ENCODE results near the gene GALNT13. TPM values are rescaled to one million over a fixed set of nuclear protein-coding genes. Genes with fewer than 3 reads are reported as not detected.

GALNT13 gene
- total and polyA plus RNA-seq, 2 donors from 2014 or later: 0.57 TPM; not detected in 1

DNA sequence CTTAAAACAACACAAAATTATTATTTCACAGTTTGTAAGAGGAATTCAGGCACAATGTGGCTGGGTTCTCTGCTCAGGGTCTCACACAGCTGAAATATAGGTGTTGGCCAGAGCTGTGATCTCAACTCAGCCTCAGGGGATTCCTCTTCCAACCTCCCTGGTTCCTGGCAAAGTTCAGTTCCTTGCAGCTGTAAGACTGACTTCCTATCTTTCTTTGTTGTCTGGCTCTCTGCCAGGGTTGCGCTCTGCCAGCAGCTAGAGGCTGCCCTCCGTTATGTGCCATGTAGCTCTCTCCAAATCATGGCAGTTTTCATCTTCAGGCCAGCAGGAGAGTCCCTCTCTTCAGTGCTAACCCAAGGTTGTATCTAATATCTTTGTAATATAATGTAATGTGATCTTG, 554.3 kb downstream of the GALNT13 start:
- intact Hi-C loops (cut with DNase I): no loop called here
- FAIRE-seq: no peak

DNA sequence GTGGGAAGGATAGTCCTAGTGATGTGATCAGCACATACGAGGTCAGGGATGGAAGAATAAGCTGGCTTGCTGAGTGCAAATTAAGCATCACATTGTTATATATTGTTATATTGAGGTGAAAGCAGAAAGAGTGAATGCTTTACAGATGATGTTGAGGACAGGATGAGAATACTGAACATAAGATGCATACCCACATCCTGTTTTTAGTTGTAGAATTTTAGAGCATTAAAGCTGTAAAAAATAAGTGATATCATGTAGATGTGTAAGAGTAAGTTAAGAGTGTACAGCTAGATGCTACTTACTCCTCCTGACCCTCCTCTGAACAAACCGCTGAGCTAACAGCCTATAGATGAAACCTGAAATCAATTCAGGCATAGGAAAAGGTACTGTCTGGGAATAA, 555.7 kb downstream of the GALNT13 start:
- Histone ChIP-seq H3K36me3 (ENCODE audit: control insufficient read depth in 2 of 3, insufficient read depth in 3 of 3, low read length in 3 of 3) (no peaks in the 10 kb centered on the region), H3K27ac (ENCODE audit: low read depth in 2 of 2, low read length in 2 of 2) (no peak overlapping the region), H3K4me1 (ENCODE audit: control insufficient read depth in 2 of 3, insufficient read depth in 2 of 3, low read depth in 1 of 3, low read length in 3 of 3) (no peaks in the 10 kb centered on the region), H3K9me3 (ENCODE audit: control insufficient read depth in 2 of 3, insufficient read depth in 1 of 3, low read length in 3 of 3) (no peaks in the 10 kb centered on the region), H3K4me3 (ENCODE audit: low read length in 3 of 3) (no peak overlapping the region), H3K9ac (ENCODE audit: low read length in 3 of 3) (no peak overlapping the region), H3K27me3 (ENCODE audit: control insufficient read depth, insufficient read depth, low read length) (no peaks in the 10 kb centered on the region)
- FAIRE-seq: no peak
- intact Hi-C loops (cut with DNase I): no loop called here
- no peak for DNase-seq
- TF ChIP-seq CTCF (IDR thresholded peaks at IDR 0.05; ENCODE audit: borderline replicate concordance, extremely low read depth, insufficient read depth): no peak

More for the DNA sequence above, 554.3 kb downstream of the GALNT13 start:
- no peaks in the 10 kb centered on the region for H3K9me3 ChIP-seq (ENCODE audit: control insufficient read depth in 2 of 3, insufficient read depth in 1 of 3, low read length in 3 of 3)
- no peaks in the 10 kb centered on the region for H3K36me3 ChIP-seq (ENCODE audit: control insufficient read depth in 2 of 3, insufficient read depth in 3 of 3, low read length in 3 of 3)
- peak in 1 of 5 donors; percentile 14 for DNase-seq
- no peak overlapping the region for H3K9ac ChIP-seq (ENCODE audit: low read length in 3 of 3)
- TF ChIP-seq CTCF (IDR thresholded peaks at IDR 0.05; ENCODE audit: borderline replicate concordance, extremely low read depth, insufficient read depth): no peak
- H3K27me3 ChIP-seq (ENCODE audit: control insufficient read depth, insufficient read depth, low read length): no peaks in the 10 kb centered on the region
- no peak overlapping the region for H3K27ac ChIP-seq (ENCODE audit: low read depth in 2 of 2, low read length in 2 of 2)
- H3K4me3 ChIP-seq (ENCODE audit: low read length in 3 of 3): no peak overlapping the region
- H3K4me1 ChIP-seq (ENCODE audit: control insufficient read depth in 2 of 3, insufficient read depth in 2 of 3, low read depth in 1 of 3, low read length in 3 of 3): no peaks in the 10 kb centered on the region

DNA sequence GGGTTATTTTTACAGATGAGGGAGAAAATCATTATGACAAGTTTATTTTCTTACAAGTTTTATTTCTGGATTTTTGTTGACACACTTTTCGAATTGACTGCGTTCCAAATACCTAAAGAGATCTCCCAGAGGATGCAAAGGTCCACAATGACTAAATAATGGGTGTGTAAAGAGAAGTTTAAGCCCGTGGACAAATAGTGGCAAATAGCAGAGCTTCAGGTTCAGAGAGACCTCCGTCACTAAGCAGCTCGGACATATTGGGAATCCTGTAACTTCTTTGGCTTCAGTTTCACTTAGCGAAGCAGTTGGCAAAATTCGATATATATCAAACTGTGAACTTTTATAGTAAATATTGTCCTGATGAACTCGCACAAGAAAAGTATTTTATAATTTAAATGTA, 556.3 kb downstream of the GALNT13 start:
- intact Hi-C loops (cut with DNase I): no loop called here
- no peak for FAIRE-seq
- Histone ChIP-seq H3K27ac (ENCODE audit: low read depth in 2 of 2, low read length in 2 of 2) (no peak overlapping the region), H3K9me3 (ENCODE audit: control insufficient read depth in 2 of 3, insufficient read depth in 1 of 3, low read length in 3 of 3) (no peaks in the 10 kb centered on the region), H3K36me3 (ENCODE audit: control insufficient read depth in 2 of 3, insufficient read depth in 3 of 3, low read length in 3 of 3) (no peaks in the 10 kb centered on the region), H3K4me3 (ENCODE audit: low read length in 3 of 3) (no peak overlapping the region), H3K27me3 (ENCODE audit: control insufficient read depth, insufficient read depth, low read length) (no peaks in the 10 kb centered on the region), H3K9ac (ENCODE audit: low read length in 3 of 3) (no peak overlapping the region), H3K4me1 (ENCODE audit: control insufficient read depth in 2 of 3, insufficient read depth in 2 of 3, low read depth in 1 of 3, low read length in 3 of 3) (no peaks in the 10 kb centered on the region)
- TF ChIP-seq CTCF (IDR thresholded peaks at IDR 0.05; ENCODE audit: borderline replicate concordance, extremely low read depth, insufficient read depth): no peak
- no peak for DNase-seq

DNA sequence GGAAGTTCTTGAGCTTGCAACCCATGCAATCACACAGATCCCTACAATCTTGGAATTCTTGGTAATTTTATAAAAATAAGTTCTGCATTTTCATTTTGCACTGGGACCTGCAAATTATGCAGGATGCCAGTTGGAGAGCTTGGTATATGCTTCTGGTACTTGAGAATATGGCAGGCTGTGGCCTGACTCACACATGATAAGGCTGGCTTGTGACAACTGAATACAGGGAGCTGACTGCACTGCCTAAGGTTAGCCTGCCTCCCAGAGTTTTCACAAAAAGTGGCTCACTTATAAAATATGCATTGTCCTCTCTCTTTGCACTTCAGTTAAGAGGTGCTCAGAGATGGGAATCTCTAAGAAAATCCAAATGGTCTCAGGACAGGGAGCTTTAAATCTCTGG, 561.3 kb downstream of the GALNT13 start:
- H3K27ac ChIP-seq (ENCODE audit: low read depth in 2 of 2, low read length in 2 of 2): no peak overlapping the region
- no peaks in the 10 kb centered on the region for H3K9me3 ChIP-seq (ENCODE audit: control insufficient read depth in 2 of 3, insufficient read depth in 1 of 3, low read length in 3 of 3)
- intact Hi-C loops (cut with DNase I): no loop called here
- no peaks in the 10 kb centered on the region for H3K27me3 ChIP-seq (ENCODE audit: control insufficient read depth, insufficient read depth, low read length)
- no peak for TF ChIP-seq CTCF (IDR thresholded peaks at IDR 0.05; ENCODE audit: borderline replicate concordance, extremely low read depth, insufficient read depth)
- FAIRE-seq: no peak
- no peak overlapping the region for H3K9ac ChIP-seq (ENCODE audit: low read length in 3 of 3)
- H3K4me1 ChIP-seq (ENCODE audit: control insufficient read depth in 2 of 3, insufficient read depth in 2 of 3, low read depth in 1 of 3, low read length in 3 of 3): no peaks in the 10 kb centered on the region
- no peak overlapping the region for H3K4me3 ChIP-seq (ENCODE audit: low read length in 3 of 3)
- DNase-seq: no peak
- no peaks in the 10 kb centered on the region for H3K36me3 ChIP-seq (ENCODE audit: control insufficient read depth in 2 of 3, insufficient read depth in 3 of 3, low read length in 3 of 3)
